Astrocyte of the spinal cord (primary cell): Measurements from ENCODE around the gene NANOG.
"Not testable (repeated sequence)": the region's sequence is repeated elsewhere in the genome, so short reads cannot be mapped to it uniquely, and the experiment has no call there.

ENCODE experiments used
- DNase-seq: peaks from one replicate; pipeline ENCODE4 v3.0.0; 2011; ENCODE audit warnings: low read depth, low spot score
- H3K4me3 ChIP-seq: 2 replicates; pipeline ENCODE4 v1.5.1; 2011; ENCODE audit warnings: low read depth, mild to moderate bottlenecking, low read length, moderate library complexity
- in situ Hi-C: cut with HindIII; loops from 2 replicates; pipeline ENCODE4 v1.10.0; 2017; ENCODE audit warnings: low sequenced_read_pairs
- TF ChIP-seq, protein P1 (sequence below): IDR thresholded peaks from 2 replicates; pipeline ENCODE4 v1.5.1; 2012; ENCODE audit warnings: low read depth, mild to moderate bottlenecking, low read length, inconsistent platforms

The NANOG gene

DNA sequence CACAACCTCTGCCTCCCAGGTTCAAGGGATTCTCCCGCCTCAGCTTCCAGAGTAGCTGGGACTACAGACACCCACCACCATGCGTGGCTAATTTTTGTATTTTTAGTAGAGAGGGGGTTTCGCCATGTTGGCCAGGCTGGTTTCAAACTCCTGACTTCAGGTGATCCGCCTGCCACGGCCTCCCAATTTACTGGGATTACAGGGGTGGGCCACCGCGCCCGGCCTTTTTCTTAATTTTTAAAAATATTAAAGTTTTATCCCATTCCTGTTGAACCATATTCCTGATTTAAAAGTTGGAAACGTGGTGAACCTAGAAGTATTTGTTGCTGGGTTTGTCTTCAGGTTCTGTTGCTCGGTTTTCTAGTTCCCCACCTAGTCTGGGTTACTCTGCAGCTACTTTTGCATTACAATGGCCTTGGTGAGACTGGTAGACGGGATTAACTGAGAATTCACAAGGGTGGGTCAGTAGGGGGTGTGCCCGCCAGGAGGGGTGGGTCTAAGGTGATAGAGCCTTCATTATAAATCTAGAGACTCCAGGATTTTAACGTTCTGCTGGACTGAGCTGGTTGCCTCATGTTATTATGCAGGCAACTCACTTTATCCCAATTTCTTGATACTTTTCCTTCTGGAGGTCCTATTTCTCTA lies at the start of gene NANOG:
Gene NANOG (plus strand): TSS at position 519 of the 645 bp plus-strand sequence. CDS start 213 bp downstream, outside the sequence.
- in situ Hi-C loops, DNase-seq, H3K4me3 ChIP-seq: not testable (repeated sequence)

DNA sequence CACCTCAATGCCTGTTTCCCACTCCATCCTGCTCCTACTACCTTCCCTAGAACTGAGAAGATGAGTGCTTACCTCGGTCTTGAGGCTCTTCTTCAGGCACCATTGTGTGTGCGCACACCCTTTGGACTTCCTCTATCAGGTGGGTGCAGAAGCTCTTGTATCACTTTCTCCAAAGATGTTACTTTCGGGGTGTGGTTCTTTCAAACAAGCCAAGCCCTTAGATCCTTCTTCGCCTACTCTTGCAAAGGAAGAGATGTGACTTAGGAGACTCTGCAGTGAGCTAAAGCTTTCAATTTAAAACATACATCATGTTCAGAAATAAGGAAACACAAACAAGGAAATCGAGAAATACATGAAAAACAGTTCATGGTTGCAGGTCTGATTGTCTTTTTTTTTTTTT lies 42.0 kb upstream of the NANOG start, which contains the start of gene CLEC4C:
Gene CLEC4C (minus strand): TSS at position 130 of the 400 bp plus-strand sequence. CDS start 27 bp downstream, at position 103.
- in situ Hi-C loops = no loop called here
- H3K4me3 ChIP-seq = no peak within 1 kb of the TSS
- no peak for DNase-seq
- TF ChIP-seq, protein P1, sequence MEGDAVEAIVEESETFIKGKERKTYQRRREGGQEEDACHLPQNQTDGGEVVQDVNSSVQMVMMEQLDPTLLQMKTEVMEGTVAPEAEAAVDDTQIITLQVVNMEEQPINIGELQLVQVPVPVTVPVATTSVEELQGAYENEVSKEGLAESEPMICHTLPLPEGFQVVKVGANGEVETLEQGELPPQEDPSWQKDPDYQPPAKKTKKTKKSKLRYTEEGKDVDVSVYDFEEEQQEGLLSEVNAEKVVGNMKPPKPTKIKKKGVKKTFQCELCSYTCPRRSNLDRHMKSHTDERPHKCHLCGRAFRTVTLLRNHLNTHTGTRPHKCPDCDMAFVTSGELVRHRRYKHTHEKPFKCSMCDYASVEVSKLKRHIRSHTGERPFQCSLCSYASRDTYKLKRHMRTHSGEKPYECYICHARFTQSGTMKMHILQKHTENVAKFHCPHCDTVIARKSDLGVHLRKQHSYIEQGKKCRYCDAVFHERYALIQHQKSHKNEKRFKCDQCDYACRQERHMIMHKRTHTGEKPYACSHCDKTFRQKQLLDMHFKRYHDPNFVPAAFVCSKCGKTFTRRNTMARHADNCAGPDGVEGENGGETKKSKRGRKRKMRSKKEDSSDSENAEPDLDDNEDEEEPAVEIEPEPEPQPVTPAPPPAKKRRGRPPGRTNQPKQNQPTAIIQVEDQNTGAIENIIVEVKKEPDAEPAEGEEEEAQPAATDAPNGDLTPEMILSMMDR = no peak

DNA sequence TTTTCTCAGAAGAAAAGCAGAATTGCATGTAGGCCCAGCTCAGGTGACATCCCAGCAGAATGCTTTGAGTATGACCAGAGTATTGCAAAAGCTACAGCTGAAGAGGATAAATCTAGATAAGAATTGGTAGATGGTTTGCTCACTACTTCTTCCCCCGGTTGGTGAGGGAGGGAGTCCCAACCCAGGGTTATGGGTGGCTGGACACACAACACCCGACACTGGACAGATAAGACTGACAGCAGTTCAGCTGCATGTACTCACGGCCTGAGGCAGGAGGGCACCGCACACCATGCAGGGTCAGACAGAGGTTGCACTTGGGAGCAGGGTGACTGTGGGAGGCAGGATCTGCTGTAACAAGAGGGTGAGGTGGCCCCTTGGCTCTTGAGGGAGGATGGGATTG lies 40.4 kb upstream of the NANOG start:
- DNase-seq = no peak
- in situ Hi-C loops = no loop called here
- no peak overlapping the region for H3K4me3 ChIP-seq
- TF ChIP-seq, protein P1 = no peak

DNA sequence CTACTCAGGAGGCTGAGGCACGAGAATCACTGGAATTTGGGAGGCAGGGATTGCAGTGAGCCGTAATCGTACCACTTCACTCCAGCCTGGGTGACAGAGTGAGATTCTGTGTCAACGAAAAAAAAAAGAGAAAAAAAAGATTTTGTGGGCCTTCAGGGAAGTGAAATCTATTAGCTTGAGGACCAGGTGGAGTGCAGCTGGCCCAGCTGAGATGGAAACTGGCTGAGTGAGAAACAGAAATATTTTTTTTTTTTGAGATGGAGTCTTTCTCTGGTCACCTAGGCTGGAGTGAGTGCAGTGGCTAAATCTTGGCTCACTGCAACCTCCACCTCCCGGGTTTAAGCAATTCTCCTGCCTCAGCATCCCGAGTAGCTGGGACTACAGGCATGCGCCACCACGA lies 39.8 kb upstream of the NANOG start:
- in situ Hi-C loops = no loop called here
- no peak overlapping the region for H3K4me3 ChIP-seq
- DNase-seq = no peak
- TF ChIP-seq, protein P1 = no peak

DNA sequence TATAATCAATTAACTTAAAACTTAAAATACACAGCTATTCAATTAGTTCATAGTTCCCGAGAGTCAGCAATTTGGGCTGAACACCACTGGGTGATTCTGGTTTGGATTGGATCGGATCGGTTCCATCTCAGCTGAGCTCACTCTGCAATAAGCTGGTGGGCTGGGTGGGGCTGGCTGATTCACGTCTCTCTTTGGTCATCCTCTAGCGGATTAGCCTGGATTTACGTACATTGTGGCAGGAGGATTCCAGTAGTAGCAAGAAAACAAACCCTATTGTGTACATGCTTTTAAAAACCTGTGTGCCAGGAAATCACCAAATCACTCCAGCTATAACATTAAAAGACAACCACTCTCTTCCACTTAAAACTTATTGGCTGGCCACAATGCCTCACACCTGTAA lies 38.9 kb upstream of the NANOG start:
- TF ChIP-seq, protein P1 = no peak
- H3K4me3 ChIP-seq = no peak overlapping the region
- in situ Hi-C loops = no loop called here
- no peak for DNase-seq

DNA sequence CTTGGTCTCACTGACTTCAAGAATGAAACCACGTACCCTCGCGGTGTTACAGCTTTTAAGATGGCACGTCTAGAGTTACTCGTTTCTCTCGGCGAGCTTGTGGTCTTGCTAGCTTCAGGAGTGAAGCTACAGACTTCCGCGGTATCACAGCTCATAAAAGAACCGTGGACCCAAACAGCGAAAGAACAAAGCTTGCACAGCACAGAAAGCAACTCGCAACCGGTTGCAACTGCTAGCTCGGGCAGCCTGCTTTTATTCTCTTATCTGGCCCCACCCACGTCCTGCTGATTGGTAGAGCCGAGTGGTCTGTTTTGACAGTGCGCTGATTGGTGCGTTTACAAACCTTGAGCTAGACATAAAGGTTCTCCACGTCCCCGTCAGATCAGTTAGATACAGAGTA lies 37.8 kb upstream of the NANOG start:
- H3K4me3 ChIP-seq = no peak overlapping the region
- DNase-seq = no peak
- TF ChIP-seq, protein P1 = no peak
- in situ Hi-C loops = no loop called here

DNA sequence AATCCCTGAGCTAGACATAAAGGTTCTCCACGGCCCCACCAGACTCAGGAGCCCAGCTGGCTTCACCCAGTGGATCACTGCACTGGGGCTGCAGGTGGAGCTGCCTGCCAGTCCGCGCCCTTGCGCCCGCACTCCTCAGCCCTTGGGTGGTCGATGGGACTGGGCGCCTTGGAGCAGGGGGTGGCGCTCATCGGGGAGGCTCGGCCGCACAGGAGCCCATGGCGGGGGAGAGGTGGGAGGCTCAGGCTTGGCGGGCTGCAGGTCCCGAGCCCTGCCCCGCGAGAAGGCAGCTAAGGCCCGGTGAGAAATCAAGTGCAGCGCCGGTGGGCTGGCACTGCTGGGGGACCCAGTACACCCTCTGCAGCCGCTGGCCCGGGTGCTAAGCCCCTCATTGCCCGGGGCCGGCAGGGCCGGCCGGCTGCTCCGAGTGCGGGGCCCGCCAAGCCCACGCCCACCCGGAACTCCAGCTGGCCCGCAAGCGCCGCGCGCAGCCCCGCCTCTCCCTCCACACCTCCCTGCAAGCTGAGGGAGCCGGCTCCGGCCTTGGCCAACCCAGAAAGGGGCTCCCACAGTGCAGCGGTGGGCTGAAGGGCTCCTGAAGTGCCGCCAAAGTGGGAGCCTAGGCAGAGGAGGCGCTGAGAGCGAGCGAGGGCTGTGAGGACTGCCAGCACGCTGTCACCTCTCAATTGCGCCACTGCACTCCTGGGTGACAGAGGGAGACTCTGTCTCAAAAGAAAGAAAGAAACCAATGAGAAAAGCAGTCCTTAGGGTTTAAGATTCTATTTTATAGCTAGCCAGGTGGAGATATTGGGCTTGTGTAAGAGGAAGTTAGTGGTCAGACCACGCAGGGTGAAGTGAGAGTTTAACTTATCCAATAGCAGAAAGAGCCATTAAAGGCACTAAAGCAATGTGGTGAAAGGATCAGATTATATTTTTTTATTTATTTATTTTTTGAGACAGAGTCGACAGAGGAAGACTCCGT lies 37.0 kb upstream of the NANOG start:
- DNase-seq, H3K4me3 ChIP-seq, in situ Hi-C loops: not testable (repeated sequence)

DNA sequence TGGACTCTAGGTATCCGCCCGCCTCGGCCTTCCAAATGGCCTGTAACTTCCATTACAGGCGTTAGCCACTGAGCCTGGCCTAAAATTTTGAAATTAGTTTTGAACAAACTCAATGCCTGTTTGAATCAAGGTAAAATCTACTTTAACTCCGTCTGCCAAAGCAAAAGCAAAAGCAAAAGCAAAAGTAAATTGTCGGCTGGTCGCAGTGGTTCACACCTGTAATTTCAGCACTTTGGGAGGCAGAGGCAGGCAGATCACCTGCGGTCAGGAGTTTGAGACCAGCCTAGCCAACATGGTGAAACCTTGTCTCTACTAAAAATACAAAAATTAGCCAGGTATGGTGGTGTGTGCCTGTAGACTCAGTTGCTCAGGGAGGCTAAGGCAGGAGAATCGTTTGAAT lies 33.5 kb upstream of the NANOG start:
- in situ Hi-C loops, H3K4me3 ChIP-seq, DNase-seq: not testable (repeated sequence)
